Measurements from ENCODE around the gene CTNS. TPM values are rescaled to one million over a fixed set of nuclear protein-coding genes. Genes with fewer than 3 reads are reported as not detected.

CTNS gene
- total RNA-seq (10 to 100 TPM in 2 of 5 experiments, 1 to 10 TPM in 3; 4.7 to 15.2 (median 8.8) TPM), polyA plus RNA-seq (10 to 100 TPM in 1 of 2 donors, 1 to 10 TPM in 1; 8.1 to 12.9 TPM), total RNA-seq (9.8 reads per million, percentile 35 among the genes with 10 or more reads in this experiment)

DNA sequence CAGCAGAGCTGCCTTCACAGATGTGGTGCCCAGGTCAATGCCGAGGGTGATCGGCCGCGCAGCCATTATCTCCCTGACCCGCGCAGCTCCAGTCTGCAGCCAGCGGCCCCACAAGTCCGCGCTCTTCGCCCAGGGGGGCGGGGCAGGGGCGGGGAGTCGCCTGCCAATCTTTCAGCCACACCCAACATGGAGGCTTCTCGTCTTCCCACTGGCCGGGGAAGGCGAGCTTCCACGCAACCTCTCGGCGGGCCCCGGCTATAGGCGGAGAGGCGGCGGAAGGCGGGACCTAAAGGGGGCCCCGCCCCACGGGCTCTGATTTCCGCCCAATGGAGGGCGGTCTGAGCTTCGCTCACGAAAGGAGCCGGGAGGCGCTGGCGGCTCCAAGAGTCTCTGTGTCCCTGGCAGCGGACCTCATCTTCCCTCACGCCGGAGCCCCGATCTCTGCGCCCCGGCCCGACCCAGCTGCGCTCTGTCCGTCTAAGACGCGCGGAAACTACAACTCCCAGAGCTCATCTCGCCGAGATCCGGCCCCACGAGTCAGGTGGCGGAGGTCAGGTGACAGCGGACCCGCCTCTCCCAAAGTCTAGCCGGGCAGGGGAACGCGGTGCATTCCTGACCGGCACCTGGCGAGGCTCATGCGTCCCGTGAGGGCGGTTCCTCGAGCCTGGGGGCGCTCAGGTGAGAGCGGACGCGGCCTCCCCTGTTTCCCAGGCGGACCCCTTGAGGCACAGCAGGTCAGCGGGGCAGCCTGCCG is at the start of gene CTNS, which contains the start of gene SHPK:
Gene CTNS (plus strand): TSS at position 607 of the 754 bp plus-strand sequence. CDS start 3,447 bp downstream, outside the sequence.
Gene SHPK (minus strand): TSS at position 97 of the 754 bp plus-strand sequence. CDS start 31 bp downstream, at position 66.
- Histone ChIP-seq H3K36me3 (ENCODE audit: control insufficient read depth in 2 of 3, insufficient read depth in 3 of 3, low read length in 3 of 3) (peaks cover 0 to 9% (median 0%) of the 10 kb centered on the region in 3 experiments), H3K27me3 (ENCODE audit: control insufficient read depth in 2 of 2, insufficient read depth in 2 of 2, low read length in 2 of 2) (no peaks in the 10 kb centered on the region), H3K4me1 (ENCODE audit: control insufficient read depth in 2 of 2, insufficient read depth in 2 of 2, low read length in 2 of 2) (peaks cover 0 to 3% of the 10 kb centered on the region in 2 donors), H3K9me3 (ENCODE audit: control insufficient read depth in 2 of 3, low read length in 3 of 3) (no peaks in the 10 kb centered on the region), H3K27ac (ENCODE audit: low read depth, low read length) (peak within 1 kb of the TSS; percentile 98), H3K4me3 (ENCODE audit: low read length) (peak within 1 kb of the TSS; percentile 97)
- Mint-ChIP-seq H3K4me1 (peaks cover 17 to 45% (median 29%) of the 10 kb centered on the region in 7 donors), H3K27me3 (no peaks in the 10 kb centered on the region), H3K4me3 (peak within 1 kb of the TSS; percentile 86 to 99 (median 98)), H3K27ac (peak within 1 kb of the TSS; percentile 96 to 100 (median 99)), H3K36me3 (peaks cover 0 to 10% (median 5%) of the 10 kb centered on the region in 5 donors), H3K9me3 (no peaks in the 10 kb centered on the region)
- intact Hi-C loops (cut with micrococcal nuclease): loop anchor here (1.0 to 10.0 kb wide), 11 partner anchors 32 to 1236 kb away; partner anchors contain the start of genes EMC6 (in 2 of the 2), TAX1BP3 (in 2 of the 2), ANKFY1 (in 1 of the 2) and ATP2A3 (in 1 of the 2)
- POLR2A ChIA-PET: interaction anchor here (0.6 to 2.1 kb wide), 10 partner anchors 10 to 1646 kb away, joined by 3 to 8 read pairs (median 4); partner anchors contain the start of genes CYB5D2, EMC6, TAX1BP3 and ZZEF1
- peak; percentile 90 to 95 (median 95) for DNase-seq
- CTCF ChIA-PET: interaction anchor here (0.9 to 1.3 kb wide), 3 partner anchors 87 to 329 kb away, joined by 3 to 4 read pairs (median 3); partner anchors contain the start of gene HASPIN
- peak; percentile 98 for ATAC-seq

DNA sequence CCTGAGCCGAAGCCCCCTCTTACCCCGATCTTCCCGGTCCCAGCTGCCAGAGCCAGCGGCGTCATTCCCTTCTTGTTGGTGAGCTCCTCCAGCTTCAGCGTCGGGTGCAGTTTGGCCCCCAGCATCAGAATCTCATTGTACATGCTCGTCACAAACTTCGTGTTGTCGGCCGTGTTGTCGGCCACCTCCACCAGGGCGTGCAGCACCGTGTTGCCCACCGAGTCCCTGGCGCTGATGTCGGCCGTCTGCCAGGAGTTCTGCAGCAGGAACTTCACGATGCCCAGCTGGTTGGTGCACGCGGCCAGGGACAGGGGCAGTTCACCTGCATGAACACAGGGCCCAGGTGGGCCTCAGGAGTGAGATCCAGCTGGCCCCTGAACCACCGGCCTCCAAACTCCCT is 46.8 kb upstream of the CTNS start:
- H3K4me1 Mint-ChIP-seq: peaks cover 0 to 2% (median 0%) of the 10 kb centered on the region in 7 donors
- no peak for DNase-seq
- H3K27ac Mint-ChIP-seq: peak overlapping the region in 1 of 9 donors; percentile 64

DNA sequence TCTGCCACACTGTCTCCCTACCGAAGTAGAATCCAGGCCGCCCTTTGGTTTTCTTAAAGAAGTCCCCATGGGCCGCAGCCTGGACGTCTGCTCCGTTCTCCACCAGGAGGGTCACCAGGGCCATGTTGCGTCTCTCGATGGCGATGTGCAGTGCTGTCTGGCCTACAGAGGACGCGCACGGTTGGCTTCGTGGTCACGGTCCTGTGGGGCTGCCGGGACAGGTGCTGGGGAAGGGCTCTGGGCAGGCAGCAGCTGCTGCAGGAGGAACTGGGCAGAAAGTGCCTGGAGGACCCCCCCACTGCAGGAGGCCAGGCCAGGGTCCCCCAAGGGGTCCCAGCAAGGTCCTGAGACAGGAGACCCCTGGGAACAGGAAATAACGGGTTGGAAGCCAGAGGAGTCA is 46.3 kb upstream of the CTNS start:
- Histone ChIP-seq H3K4me3 (ENCODE audit: low read length) (no peak overlapping the region), H3K4me1 (ENCODE audit: control insufficient read depth in 2 of 2, insufficient read depth in 2 of 2, low read length in 2 of 2) (no peaks in the 10 kb centered on the region), H3K36me3 (ENCODE audit: control insufficient read depth in 2 of 3, insufficient read depth in 3 of 3, low read length in 3 of 3) (peaks cover 0 to 47% (median 0%) of the 10 kb centered on the region in 3 experiments), H3K27ac (ENCODE audit: low read depth, low read length) (no peak overlapping the region), H3K27me3 (ENCODE audit: control insufficient read depth in 2 of 2, insufficient read depth in 2 of 2, low read length in 2 of 2) (no peaks in the 10 kb centered on the region), H3K9me3 (ENCODE audit: control insufficient read depth in 2 of 3, low read length in 3 of 3) (no peaks in the 10 kb centered on the region)
- H3K4me1 Mint-ChIP-seq: peaks cover 0 to 2% (median 0%) of the 10 kb centered on the region in 7 donors
- CTCF ChIA-PET: no interaction called here
- POLR2A ChIA-PET: no interaction called here
- no peak for ATAC-seq
- no peaks in the 10 kb centered on the region for H3K27me3 Mint-ChIP-seq
- intact Hi-C loops (cut with micrococcal nuclease): no loop called here
- no peak for DNase-seq
- H3K27ac Mint-ChIP-seq: no peak overlapping the region
- H3K4me3 Mint-ChIP-seq: no peak overlapping the region
- H3K9me3 Mint-ChIP-seq: no peaks in the 10 kb centered on the region
- peaks cover 0 to 41% (median 5%) of the 10 kb centered on the region in 5 donors for H3K36me3 Mint-ChIP-seq

More for the DNA sequence above, 46.8 kb upstream of the CTNS start:
- ChIA-PET CTCF (no interaction called here), POLR2A (no interaction called here)
- H3K27ac ChIP-seq (ENCODE audit: low read depth, low read length): no peak overlapping the region
- H3K4me3 ChIP-seq (ENCODE audit: low read length): no peak overlapping the region
- no peak for ATAC-seq
- intact Hi-C loops (cut with micrococcal nuclease): no loop called here
- Mint-ChIP-seq H3K9me3 (no peaks in the 10 kb centered on the region), H3K27me3 (no peaks in the 10 kb centered on the region), H3K4me3 (no peak overlapping the region), H3K36me3 (peaks cover 0 to 42% (median 5%) of the 10 kb centered on the region in 5 donors)
- peaks cover 0 to 47% (median 0%) of the 10 kb centered on the region in 3 experiments for H3K36me3 ChIP-seq (ENCODE audit: control insufficient read depth in 2 of 3, insufficient read depth in 3 of 3, low read length in 3 of 3)
- H3K27me3 ChIP-seq (ENCODE audit: control insufficient read depth in 2 of 2, insufficient read depth in 2 of 2, low read length in 2 of 2): no peaks in the 10 kb centered on the region
- H3K9me3 ChIP-seq (ENCODE audit: control insufficient read depth in 2 of 3, low read length in 3 of 3): no peaks in the 10 kb centered on the region
- no peaks in the 10 kb centered on the region for H3K4me1 ChIP-seq (ENCODE audit: control insufficient read depth in 2 of 2, insufficient read depth in 2 of 2, low read length in 2 of 2)

DNA sequence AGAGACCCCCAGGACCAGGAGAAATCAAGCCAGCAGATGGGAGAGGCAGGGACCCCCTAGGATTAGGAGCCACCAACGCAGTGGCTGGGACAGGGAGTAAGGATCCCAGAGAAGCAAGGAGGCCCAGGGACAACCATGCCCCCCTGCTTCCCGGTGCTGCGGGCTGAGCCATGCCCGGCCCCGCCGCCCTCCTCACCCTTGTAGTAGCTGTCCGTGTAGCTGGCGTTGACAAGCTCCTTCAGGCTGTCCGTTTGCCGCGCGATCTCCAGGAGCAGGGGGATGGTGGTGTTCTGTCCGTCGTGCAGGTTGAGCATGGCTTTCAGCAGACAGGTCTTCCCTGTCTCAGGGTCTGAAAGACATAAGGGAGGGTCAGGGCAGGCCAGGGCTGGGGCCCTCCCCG is 45.8 kb upstream of the CTNS start:
- no peak overlapping the region for H3K27ac Mint-ChIP-seq
- H3K27me3 ChIP-seq (ENCODE audit: control insufficient read depth in 2 of 2, insufficient read depth in 2 of 2, low read length in 2 of 2): no peaks in the 10 kb centered on the region
- no peaks in the 10 kb centered on the region for H3K4me1 ChIP-seq (ENCODE audit: control insufficient read depth in 2 of 2, insufficient read depth in 2 of 2, low read length in 2 of 2)
- ATAC-seq: no peak
- ChIA-PET CTCF (no interaction called here), POLR2A (no interaction called here)
- no peak overlapping the region for H3K4me3 ChIP-seq (ENCODE audit: low read length)
- no peaks in the 10 kb centered on the region for H3K9me3 ChIP-seq (ENCODE audit: control insufficient read depth in 2 of 3, low read length in 3 of 3)
- H3K27ac ChIP-seq (ENCODE audit: low read depth, low read length): no peak overlapping the region
- no peak for DNase-seq
- intact Hi-C loops (cut with micrococcal nuclease): no loop called here
- no peaks in the 10 kb centered on the region for H3K9me3 Mint-ChIP-seq
- H3K4me3 Mint-ChIP-seq: no peak overlapping the region
- peaks cover 0 to 2% (median 0%) of the 10 kb centered on the region in 7 donors for H3K4me1 Mint-ChIP-seq
- peaks cover 0 to 38% (median 5%) of the 10 kb centered on the region in 5 donors for H3K36me3 Mint-ChIP-seq
- H3K27me3 Mint-ChIP-seq: no peaks in the 10 kb centered on the region
- H3K36me3 ChIP-seq (ENCODE audit: control insufficient read depth in 2 of 3, insufficient read depth in 3 of 3, low read length in 3 of 3): peaks cover 0 to 43% (median 0%) of the 10 kb centered on the region in 3 experiments

DNA sequence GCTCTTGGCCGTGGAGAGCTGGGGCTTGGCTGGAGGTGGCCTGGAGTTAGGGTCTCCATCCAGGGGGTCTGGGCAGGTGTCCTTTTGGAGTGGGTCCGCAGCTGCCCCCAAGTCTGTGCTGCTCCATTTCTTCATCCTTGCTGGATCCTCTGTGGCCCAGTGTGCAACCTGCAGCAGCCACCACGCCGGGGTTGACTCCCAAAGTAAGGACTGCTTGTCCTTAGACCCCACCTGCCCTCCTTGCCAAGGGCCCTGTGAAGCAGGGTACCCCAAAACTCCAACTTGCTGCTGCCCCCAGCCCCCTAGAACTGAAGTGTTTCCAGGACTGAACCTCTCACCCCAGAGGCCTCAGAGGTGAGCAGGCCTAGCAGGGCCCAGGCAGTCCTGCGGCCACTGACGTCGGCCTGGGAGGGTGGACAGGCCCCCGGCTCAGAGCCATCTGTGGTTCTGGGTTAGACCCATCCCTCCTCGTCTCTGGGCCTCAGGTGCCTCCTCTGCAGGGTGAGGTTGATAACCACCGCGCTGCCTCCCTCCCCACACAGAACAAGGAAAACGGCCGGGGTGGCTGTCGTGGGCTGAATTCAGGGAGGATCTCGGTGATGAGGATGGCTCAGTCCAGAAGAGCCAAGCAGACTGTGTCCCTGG is 44.2 kb upstream of the CTNS start:
- ATAC-seq (no peak), DNase-seq (no peak)
- peaks cover 0 to 30% (median 5%) of the 10 kb centered on the region in 5 donors for H3K36me3 Mint-ChIP-seq
- Histone ChIP-seq H3K27ac (ENCODE audit: low read depth, low read length) (no peak overlapping the region), H3K9me3 (ENCODE audit: control insufficient read depth in 2 of 3, low read length in 3 of 3) (no peaks in the 10 kb centered on the region), H3K4me3 (ENCODE audit: low read length) (no peak overlapping the region), H3K27me3 (ENCODE audit: control insufficient read depth in 2 of 2, insufficient read depth in 2 of 2, low read length in 2 of 2) (no peaks in the 10 kb centered on the region), H3K4me1 (ENCODE audit: control insufficient read depth in 2 of 2, insufficient read depth in 2 of 2, low read length in 2 of 2) (no peaks in the 10 kb centered on the region), H3K36me3 (ENCODE audit: control insufficient read depth in 2 of 3, insufficient read depth in 3 of 3, low read length in 3 of 3) (peaks cover 0 to 35% (median 0%) of the 10 kb centered on the region in 3 experiments)
- CTCF ChIA-PET: no interaction called here
- H3K4me3 Mint-ChIP-seq: no peak overlapping the region
- intact Hi-C loops (cut with micrococcal nuclease): no loop called here
- POLR2A ChIA-PET: no interaction called here
- H3K27me3 Mint-ChIP-seq: no peaks in the 10 kb centered on the region
- no peaks in the 10 kb centered on the region for H3K4me1 Mint-ChIP-seq
- H3K9me3 Mint-ChIP-seq: no peaks in the 10 kb centered on the region
- H3K27ac Mint-ChIP-seq: no peak overlapping the region

DNA sequence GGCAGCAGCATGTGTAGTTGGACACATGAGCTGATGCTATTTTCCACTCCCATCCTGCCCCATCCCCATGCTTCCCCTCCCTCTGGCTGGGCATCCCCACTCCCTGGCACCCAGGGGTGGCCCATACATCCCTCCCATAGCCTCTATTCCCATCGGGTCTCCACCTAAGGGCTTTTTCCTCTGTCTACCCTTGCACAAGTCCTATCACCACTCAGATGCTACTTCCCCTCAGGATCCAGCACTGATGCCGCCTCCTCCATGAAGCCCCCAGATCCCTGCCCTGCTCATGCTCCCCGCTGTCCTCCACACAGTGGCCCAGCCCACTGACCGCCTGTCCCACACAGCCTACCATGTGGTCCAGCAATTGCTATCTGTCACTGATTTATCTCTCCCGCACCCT is 43.2 kb upstream of the CTNS start:
- CTCF ChIA-PET: no interaction called here
- Histone ChIP-seq H3K27me3 (ENCODE audit: control insufficient read depth in 2 of 2, insufficient read depth in 2 of 2, low read length in 2 of 2) (no peaks in the 10 kb centered on the region), H3K36me3 (ENCODE audit: control insufficient read depth in 2 of 3, insufficient read depth in 3 of 3, low read length in 3 of 3) (peaks cover 0 to 29% (median 0%) of the 10 kb centered on the region in 3 experiments), H3K4me3 (ENCODE audit: low read length) (no peak overlapping the region), H3K9me3 (ENCODE audit: control insufficient read depth in 2 of 3, low read length in 3 of 3) (no peaks in the 10 kb centered on the region), H3K27ac (ENCODE audit: low read depth, low read length) (no peak overlapping the region), H3K4me1 (ENCODE audit: control insufficient read depth in 2 of 2, insufficient read depth in 2 of 2, low read length in 2 of 2) (no peaks in the 10 kb centered on the region)
- Mint-ChIP-seq H3K36me3 (peaks cover 0 to 25% (median 5%) of the 10 kb centered on the region in 5 donors), H3K9me3 (no peaks in the 10 kb centered on the region), H3K27me3 (no peaks in the 10 kb centered on the region), H3K27ac (peak overlapping the region in 1 of 9 donors; percentile 72), H3K4me1 (no peaks in the 10 kb centered on the region), H3K4me3 (no peak overlapping the region)
- no peak for ATAC-seq
- no peak for DNase-seq
- intact Hi-C loops (cut with micrococcal nuclease): no loop called here
- POLR2A ChIA-PET: no interaction called here

Measured in naive thymus-derived CD4-positive, alpha-beta T cell (primary cell).